Inferior parietal cortex (tissue), 1 donor: ENCODE measurements around the gene RNF8.
"Not testable (repeated sequence)": the region's sequence is repeated elsewhere in the genome, so short reads cannot be mapped to it uniquely, and the experiment has no call there.

ENCODE experiments used
- DNase-seq: peaks from one replicate; pipeline ENCODE4 v3.0.0-alpha.2; 2016; ENCODE audit errors: extremely low spot score

Gene RNF8

DNA sequence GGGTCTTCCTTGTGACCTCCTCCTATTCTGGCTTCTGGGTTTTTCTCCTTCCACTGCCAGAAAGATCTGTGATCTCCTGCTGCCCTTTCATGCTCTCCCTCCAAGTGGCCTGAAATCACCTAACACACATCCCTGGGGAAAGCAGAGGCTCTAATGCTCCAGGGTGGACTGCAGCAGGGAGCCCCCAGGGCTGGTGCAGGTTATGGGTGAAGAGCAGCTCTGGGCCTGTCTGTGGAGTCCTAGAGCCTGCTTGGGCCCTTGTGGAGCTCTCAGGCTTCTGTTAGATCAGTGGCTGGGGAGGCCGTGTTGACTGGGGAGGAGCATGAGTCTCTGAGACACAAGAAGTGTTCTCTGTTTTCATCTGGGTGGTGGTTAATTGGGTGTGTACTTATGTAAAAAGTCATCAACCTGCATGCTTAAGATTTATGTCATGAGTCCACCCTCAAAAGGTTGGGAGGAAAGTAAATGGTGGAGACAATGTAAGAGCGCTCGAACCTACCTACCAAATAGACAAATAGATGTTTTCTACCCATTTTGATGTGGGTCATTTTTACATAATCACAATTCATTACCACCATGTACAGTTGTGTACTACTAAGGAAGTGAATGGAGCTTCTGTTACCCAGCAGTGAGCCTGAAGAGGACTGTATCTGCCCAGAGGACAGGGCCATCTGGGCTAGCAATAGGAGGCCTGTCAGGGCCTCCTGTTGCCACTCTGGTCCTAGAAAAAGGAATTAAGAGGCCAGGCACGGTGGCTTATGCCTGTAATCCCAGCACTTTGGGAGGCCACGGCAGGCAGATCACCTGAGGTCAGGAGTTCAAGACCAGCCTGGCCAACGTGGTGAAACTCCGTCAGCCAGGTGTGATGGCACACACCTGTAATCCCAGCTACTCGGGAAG lies 32.0 kb upstream of the RNF8 start:
- DNase-seq: no peak

DNA sequence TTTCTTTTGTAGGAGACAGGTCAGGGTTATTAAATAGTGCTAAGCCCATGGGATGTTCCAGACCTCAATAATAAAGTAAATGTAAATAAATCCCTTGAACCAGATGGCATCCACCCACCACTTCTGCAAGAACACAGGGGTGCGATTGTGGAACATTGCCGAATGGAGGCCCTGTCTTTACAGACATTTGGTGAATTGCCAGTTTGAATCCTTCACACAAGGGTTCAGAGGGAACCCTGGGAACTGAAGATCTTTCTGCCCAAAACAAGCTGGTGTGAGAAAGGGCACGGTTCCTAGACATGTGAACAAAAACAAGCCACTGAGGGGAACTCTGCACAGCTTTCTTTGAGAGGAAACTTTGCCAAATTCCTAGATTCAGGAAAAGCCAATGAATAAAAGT lies 30.2 kb upstream of the RNF8 start:
- no peak for DNase-seq

DNA sequence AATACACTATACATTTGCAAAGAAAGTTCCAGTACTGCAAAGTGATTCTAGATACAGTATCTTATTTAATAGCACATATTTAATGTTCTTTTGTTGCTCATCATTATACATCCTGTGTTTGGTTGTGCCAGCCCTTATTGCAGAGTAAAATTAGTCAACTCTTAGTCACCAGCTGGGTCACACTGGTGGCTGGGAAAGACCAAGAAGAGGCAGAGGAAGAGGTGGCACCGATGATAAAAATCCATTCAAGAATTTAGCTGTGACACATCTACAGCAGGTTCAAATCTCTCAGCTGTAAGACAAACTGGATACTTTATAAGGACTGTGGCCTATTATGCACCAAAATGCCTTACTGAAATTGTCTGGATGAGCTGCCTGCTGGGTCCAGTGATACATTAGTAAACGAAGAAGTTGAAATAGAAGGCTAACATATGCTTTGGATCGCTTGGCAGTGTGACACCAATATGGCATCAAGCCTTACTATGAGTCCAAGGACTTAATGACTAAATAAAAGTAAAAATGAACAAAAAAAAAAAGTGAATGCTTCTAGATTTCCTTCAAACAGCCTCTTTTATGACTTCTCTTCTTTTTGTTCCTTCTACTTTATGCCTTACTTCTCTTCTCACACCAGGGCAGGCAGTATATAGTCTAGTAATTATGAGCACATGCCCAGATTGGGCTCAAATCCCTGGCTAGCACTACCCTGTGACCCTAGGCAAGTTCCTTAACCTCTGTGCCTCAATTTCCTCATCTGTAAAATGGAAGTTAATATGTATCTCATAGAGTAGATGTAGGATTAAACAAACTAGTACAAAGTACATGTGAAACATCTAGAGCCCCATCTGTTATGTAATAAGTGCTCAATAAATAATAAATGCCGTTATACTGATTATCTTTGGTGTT lies 29.4 kb upstream of the RNF8 start:
- DNase-seq: no peak

DNA sequence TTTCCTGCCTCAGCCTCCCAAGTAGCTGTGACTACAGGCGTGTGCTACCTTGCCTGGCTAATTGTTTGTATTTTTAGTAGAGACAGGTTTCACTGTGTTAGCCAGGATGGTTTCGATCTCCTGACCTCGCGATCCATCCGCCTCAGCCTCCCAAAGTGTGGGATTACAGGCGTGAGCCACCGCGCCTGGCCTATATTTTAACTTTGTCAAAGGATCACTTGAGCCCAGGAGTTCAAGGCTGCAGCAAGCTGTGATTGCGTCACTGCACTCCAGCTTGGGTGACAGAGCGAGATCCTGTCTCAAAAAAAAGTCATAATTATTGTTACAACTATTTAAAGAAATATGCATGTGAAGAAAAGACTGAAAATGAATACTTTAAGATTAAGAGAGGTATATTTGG lies 23.4 kb upstream of the RNF8 start:
- not testable (repeated sequence) for DNase-seq

DNA sequence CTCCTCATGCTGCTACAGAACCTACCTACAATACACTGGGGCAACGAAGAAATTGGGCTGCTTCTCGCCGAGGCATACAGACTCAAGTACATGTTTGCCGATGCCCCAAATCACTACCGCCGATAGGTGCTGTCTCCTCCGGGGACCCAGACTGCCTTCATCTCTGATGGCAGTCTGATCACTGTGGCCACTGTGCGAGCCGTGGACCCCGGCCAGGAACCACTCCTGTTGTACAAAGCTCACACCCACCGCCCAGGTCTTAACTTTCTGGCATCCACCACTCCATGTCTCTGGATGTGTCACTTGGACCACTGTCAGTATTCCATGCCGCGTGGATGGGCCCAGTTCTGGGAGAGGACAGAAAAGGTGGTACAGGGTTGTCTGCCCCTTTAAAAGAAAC lies 22.7 kb upstream of the RNF8 start:
- DNase-seq: no peak

DNA sequence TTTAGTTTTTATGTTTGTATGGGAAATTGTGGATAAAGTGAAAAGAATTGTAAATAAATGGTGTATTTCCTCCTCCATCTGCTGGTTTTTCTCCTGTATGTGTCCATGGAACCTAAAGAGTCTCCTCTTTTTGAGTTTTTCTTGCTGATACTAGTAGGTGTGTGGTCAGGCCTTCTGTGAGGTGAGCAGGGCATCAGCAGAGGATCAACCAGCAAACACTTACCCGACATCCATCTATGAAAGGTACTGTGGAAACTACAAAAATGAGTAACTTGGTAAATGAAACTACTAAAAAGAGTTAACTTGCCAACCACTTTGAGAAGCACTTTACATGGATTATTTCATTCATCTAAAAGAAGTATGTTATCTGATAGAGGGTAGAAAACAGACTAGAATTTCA lies 20.9 kb upstream of the RNF8 start:
- DNase-seq: no peak

DNA sequence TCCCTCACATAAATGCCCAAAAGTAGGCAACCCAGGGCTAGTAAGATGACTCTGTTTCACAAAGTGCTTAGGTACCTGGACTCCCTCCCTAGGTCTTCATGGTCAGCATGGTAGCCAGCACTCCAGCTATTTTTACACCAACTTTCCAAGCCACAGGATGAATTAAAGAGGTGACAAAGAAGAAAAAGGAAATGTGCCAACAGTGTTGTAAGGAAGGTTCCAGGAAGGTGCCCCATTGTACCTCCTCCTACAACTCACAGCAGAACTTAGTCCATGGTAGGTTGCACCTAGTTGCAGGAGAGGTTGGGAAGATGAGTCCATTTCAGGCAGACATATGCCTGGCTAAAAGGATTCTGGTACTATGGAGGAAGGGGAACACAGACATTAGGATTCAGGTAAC lies 19.7 kb upstream of the RNF8 start:
- no peak for DNase-seq

DNA sequence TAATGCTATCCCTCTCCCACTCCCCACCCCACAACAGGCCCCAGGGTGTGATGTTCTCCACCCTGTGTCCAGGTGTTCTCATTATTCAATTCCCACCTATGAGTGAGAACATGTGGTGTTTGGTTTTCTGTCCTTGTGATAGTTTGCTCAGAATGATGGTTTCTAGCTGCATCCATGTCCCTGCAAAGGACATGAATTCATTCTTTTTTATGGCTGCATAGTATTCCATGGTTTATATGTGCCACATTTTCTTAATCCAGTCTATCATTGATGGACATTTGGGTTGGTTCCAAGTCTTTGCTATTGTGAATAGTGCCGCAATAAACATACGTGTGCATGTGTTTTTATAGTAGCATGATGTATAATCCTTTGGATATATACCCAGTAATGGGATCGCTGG lies 15.5 kb upstream of the RNF8 start:
- not testable (repeated sequence) for DNase-seq

DNA sequence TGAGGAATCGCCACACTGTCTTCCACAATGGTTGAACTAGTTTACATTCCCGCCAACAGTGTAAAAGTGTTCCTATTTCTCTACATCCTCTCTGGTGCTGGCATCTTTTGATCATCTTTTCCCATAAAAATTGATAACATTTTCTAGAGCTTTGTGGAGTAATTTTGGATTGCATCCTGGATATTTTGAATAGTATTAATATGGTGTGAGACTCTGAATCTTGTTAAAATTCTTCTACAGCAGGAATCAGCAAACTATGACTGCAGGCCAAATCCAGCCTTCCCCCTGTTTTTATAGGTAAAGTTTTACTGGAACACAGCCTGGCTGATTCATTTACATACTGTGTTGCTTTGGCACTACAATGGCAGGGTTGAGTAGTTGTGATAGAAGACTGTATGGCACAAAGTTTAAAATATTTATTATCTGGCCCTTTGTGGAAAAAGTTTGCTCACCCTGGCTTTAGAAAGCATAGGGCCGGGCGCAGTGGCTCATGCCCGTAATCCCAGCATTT lies 15.0 kb upstream of the RNF8 start:
- no peak for DNase-seq

DNA sequence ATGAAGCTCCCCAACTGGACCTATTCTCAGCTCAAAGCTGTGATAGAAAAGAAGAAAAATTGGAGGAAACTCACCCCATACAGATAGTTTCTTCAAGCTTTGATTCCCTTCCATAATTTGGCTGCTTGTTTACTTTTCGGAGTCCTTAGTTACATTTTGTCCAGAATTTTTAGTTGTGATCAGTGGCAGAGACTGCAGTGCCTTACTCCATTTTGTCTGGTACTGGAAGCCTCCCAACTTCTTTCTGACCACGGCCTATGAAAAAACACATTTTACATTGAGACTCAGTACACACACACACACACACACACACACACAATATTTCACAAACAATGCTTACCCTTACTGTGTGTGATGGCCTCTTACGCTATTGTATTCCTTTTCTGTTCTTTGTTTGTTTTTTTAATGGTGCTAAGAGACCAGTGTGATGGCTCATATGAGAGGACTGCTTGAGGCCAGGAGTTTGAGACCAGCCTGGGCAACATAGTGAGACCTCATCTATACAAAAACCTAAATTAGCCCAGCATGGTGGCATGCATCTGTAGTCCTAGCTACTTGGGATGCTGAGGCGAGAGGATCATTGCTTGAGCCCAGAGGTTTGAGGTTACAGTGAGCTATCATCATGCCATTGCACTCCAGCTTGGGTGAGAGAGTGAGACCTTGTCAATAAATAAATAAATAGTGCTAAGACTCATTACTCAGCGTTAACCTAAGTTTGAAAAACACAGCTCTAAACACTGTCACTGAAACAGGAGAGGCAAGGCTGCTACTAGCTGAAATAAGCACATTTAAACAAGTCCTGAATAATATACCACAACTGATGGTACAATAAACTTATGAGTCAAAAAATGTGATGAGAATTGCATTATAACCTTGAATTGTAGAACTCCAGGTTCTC lies 13.8 kb upstream of the RNF8 start:
- no peak for DNase-seq

DNA sequence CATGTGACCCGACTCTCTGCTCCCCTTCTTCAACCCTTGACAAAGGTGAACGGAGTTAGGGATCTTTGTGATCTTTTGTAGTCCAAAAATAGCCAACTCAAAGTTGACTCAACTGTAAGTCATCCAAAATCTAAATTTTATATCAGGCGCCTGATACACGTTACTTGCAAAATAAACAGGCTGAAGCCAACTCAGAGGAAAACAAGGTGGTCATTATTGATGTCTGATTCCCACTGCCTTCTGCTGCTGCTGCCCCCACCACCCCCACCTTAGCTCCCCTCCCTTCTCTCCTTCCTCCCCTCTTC lies 13.2 kb upstream of the RNF8 start:
- DNase-seq: no peak

DNA sequence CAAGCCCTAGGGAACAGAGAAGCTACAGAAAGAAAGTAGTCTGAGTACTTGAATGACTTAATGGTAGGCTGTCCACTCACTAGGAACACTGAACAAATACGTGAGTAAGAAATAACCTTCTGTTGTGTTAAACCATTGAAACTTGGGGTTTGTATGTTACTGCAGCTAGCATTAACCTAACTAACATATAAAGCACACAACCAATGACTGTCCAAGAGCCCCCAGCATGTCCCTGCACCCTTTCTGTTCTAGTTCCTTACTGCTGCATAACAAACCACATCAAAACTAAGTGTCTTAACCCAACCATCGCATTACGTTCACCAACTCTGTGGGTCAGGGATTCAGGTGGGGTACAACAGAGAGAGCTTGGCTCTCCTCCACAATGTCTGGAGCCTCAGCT lies 10.5 kb upstream of the RNF8 start:
- no peak for DNase-seq

DNA sequence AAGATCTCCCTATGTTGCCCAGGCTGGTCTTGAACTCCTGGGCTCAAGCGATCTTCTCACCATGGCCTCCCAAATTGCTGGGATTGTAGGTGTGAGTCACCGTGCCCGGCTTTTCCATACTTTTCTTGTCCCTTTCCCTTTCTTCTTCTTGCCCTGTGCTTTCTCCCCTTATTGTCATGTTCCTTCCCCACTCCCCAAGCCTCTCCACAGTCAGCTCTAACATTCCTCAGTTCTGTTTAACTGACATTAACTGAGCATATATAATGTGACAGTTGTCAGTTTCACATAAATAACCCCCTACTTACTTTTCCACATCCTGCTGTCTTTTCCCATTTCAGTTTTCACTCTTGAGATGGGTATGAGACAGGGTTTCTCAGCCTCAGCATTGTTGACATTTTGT lies 9.5 kb upstream of the RNF8 start:
- DNase-seq: no peak

DNA sequence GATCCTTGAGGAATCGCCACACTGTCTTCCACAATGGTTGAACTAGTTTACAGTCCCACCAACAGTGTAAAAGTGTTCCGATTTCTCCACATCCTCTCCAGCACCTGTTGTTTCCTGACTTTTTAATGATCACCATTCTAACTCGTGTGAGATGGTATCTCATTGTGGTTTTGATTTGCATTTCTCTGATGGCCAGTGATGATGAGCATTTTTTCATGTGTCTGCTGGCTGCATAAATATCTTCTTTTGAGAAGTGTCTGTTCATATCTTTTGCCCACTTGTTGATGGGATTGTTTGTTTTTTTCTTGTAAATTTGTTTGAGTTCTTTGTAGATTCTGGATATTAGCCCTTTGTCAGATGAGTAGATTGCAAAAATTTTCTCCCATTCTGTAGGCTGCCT lies 8.0 kb upstream of the RNF8 start:
- DNase-seq: not testable (repeated sequence)

DNA sequence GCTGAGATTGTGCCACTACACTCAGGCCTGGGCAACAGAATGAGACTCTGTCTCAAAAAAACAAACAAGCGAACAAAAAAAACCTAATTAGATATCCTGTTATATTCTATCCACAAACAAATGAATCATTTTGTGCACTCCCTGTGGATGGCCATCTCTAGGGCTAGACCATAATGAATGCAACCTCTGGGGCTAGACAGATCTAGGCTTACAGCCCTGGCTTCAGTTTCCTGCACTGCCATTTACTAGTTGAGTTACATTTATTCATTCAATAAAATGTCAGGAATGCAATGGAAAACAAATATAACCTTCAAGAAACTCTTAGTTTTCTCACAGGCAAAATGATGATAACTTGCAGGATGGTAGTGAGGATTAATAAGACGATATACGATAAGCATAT lies 6.6 kb upstream of the RNF8 start:
- DNase-seq: no peak

DNA sequence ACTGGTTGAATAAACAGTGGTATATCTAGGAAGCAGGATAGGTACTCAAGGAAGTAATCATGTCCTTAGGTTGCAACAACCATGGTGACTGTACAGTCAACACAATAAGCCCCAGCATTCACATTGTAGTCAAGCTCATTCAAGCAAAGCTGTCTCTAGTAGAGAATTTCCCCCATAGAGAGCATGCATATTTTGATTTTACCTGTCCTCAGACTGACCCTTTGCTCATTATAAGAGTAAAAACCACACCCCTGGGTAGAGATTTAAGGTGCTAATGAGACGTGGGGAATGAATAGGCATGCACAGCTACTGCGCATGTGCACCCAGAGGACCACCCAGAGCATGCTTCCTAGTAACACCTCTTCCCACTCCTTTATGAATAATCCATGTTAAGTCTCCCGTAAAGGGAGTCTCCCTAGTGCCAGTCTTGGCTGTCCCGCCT lies 6.1 kb upstream of the RNF8 start:
- DNase-seq: no peak

DNA sequence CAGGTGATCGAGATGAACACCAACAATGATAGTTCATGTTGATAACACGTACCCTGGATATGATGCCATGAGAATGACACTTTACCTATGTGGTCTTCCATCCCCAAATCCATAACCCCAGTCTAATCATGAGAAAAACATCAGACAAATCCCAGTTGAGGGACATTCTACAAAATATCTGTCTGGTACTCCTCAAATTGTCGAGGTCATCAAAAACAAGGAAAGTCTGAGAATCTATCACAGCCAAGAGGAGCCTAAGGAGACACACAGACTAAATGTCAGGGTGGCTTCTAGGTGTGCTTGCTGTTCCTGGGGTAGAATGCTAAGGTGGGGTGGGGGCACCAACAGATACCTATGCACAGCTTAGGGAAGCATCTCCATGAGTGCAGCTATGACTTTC lies 2.8 kb upstream of the RNF8 start:
- no peak for DNase-seq

DNA sequence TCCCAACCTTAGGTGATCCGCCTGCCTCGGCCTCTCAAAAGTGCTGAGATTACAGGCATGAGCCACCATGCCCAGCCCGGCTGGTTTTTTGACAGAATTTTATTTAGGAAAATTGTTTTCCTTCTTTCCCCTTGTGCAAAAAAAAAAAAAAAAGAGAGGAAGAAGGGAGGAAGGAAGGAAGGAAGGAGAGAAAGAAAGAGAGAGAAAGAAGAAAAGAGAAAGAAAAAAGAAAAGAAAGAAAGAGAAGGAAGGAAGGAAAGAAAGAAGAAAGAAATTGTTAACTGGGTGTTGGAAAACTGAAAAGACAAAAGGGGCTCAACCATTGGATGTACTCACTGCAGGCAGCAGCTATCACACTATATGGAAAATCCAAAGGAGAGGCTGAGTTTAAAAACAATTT lies 1.4 kb upstream of the RNF8 start:
- DNase-seq: no peak

DNA sequence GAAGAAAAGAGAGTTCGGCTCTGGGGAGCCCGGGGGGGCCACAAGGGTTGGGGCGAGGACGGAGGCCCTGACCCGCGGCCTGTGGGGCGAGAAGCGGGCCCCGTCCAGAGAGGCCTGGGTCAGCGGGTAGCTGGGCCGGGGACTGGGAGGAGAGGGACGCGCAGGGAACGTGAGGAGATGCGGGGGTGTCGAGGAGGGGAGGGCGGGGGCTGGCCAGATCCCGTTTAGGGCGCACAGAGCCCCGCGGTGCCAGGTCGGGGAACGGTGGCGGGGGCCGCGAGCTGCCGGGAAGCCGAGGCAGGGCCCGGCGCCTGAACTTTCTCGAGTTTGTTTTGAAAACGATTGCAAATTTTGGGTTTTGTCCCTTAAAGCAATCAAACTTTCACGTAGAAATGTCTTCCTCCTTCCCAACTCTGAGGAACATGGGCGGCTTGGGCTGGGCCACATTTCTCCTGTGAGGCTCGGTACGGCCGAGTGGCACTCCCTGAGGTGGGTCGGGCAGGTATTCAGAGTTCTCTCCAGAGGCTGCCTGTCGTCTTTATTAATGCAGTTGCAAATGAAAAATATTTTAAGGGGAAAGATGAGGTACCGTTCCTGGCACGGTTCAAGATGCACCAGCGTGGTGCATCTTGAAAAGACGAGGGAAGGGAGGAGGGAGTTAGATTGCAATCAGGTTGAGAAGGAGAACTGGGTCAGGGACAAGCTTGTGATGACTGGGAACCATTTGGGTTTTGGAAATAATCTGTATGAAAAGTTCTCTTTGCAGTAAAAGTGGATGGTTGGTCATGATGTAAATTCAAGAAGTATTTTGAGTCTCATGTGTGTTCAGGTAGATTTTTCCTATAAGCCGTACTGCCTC lies 972 bp downstream of the RNF8 start:
- no peak for DNase-seq

DNA sequence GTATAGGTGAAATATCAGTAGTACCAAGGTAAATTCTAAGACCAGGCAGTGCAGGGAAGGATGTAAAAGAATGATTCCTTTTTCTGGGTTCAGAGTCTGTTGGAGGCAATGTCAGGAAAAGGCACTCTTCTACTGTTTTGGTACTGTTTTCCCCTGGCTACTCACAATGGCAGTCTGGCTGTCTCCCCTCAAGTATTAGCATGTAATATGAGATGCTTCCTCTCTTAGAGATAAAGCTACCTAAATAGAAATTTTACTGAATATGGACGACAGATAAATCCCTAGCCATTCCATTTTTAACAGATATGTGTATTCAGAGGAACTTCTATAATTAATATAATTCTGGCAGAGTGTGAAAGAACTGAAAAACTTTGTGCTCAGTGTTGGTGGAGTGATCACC lies 3.5 kb downstream of the RNF8 start:
- no peak for DNase-seq

DNA sequence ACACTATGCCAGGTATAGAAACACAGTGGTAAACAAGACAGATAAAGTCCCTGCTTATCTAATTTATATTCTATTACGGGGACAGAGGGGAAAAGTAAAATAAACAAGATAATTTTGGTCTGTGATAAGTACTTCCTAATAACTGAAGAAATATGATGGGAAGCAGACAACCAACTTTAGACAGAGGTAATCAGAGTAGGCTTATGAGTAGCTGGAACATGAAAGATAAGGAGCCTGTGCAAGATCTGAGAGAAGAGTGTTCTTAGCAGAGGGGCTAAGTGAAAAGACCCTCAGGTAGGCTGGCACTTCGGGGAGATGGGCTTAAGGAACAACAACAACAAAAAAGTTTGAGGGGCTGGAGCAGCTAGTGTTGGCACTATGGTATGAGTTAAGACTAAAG lies 4.1 kb downstream of the RNF8 start:
- DNase-seq: no peak
